Motor neuron (in vitro differentiated cells): Measurements from ENCODE around the gene PRSS27. TPM values are rescaled to one million over a fixed set of nuclear protein-coding genes. Genes with fewer than 3 reads are reported as not detected.
"Not testable (repeated sequence)": the region's sequence is repeated elsewhere in the genome, so short reads cannot be mapped to it uniquely, and the experiment has no call there.

Experiments used
- ATAC-seq, 8 experiments: fragments of 200-7000 bp; cut with Tn5 transposase; replicated peaks in 6 of 8; 2 replicates each; pipeline ENCODE4 v1.8.0; 2021; ENCODE audit warnings: mild to moderate bottlenecking in 8 of 8, moderate library complexity in 8 of 8
- H3K27ac ChIP-seq, 2 donors: fragments of 250-450 bp; sonication (Bioruptor Pico); 2 replicates each; pipeline ENCODE4 v1.9.0; 2021; ENCODE audit warnings: antibody characterized with exemption in 2 of 2, mild to moderate bottlenecking in 2 of 2, moderate library complexity in 1 of 2
- H3K4me1 ChIP-seq, 2 donors: fragments of 250-450 bp; sonication (Bioruptor Pico); replicated peaks in 1 of 2; 2 replicates each; pipeline ENCODE4 v1.6.1; 2021; ENCODE audit warnings: antibody characterized with exemption in 2 of 2, mild to moderate bottlenecking in 2 of 2, moderate library complexity in 1 of 2
- H3K4me3 ChIP-seq, 5 donors: fragments of 250-450 bp; sonication (Bioruptor Pico); 2 replicates each; pipeline ENCODE4 v1.9.0; 2021; ENCODE audit warnings: antibody characterized with exemption in 5 of 5, mild to moderate bottlenecking in 5 of 5, moderate library complexity in 4 of 5
- WGBS, 10 experiments: fragments of 450-650 bp; shearing (Covaris generic); methylation state at CpG; one replicate each; pipeline ENCODE4 v1.0.0; 2022; 5-methylcytosine and 5-hydroxymethylcytosine counted together
- in situ Hi-C, 9 experiments: fragments of 400-800 bp; cut with MboI; loops; one replicate each; pipeline ENCODE4 v1.15.0; 2021; ENCODE audit warnings: low sequenced_read_pairs in 9 of 9, low pct_unique_long_range_greater_than_20kb in 2 of 9; ENCODE audit not compliant: unreplicated experiment in 9 of 9
- total RNA-seq, 8 experiments: library from RNA; unstranded; fragments of 300-600 nt; gene quantifications; 2 replicates each; pipeline versions ENCODE4 v1.2.3 to v1.2.4, GENCODE V29; 2022

PRSS27 gene
- total RNA-seq, 8 experiments from 2014 or later = 1.1 to 7.5 (median 4.2) TPM

GRCh38 chr16:2689422-2689821, 30.6 kb downstream of the PRSS27 start:
- peak in 3 of 8 experiments; percentile 50 to 56 (median 53) for ATAC-seq
- H3K27ac ChIP-seq, in situ Hi-C loops, H3K4me3 ChIP-seq: not testable (repeated sequence)
- whole genome bisulfite sequencing, 10 experiments = no CpG with 5 or more reads among the region's 13 CpGs
- H3K4me1 ChIP-seq = peaks cover 15 to 17% of the 10 kb centered on the region in 2 donors

- no peak overlapping the region for H3K27ac ChIP-seq
- ATAC-seq = no peak
- in situ Hi-C loops = no loop called here
- no peak overlapping the region for H3K4me3 ChIP-seq
- WGBS, 10 experiments = 92 to 100% (median 100%) methylated on average over 1 to 7 of the region's 19 CpGs; no CpG with 5 or more reads in 3 of the 10 experiments
- peaks cover 5 to 7% of the 10 kb centered on the region in 2 donors for H3K4me1 ChIP-seq
Measured at GRCh38 chr16:2687531-2688308, 32.3 kb downstream of the PRSS27 start.

- in situ Hi-C loops = no loop called here
- H3K27ac ChIP-seq = no peak overlapping the region
- ATAC-seq = no peak
- H3K4me1 ChIP-seq = peaks cover 0 to under 1% of the 10 kb centered on the region in 2 donors
- no peak overlapping the region for H3K4me3 ChIP-seq
- 70 to 100% (median 90%) methylated on average over 1 to 13 of the region's 20 CpGs; no CpG with 5 or more reads in 3 of the 10 experiments for WGBS, 10 experiments
Measured at GRCh38 chr16:2686912-2687507, 33.0 kb downstream of the PRSS27 start.

GRCh38 chr16:2686075-2686474, 33.9 kb downstream of the PRSS27 start:
- H3K27ac ChIP-seq, H3K4me3 ChIP-seq, in situ Hi-C loops, ATAC-seq, H3K4me1 ChIP-seq: not testable (repeated sequence)
- WGBS, 10 experiments = no CpG with 5 or more reads among the region's 9 CpGs

- peak in 3 of 8 experiments; percentile 1 to 8 (median 7) for ATAC-seq
- WGBS, 10 experiments = 0 to 14% (median 4%) methylated on average over 2 to 10 of the region's 13 CpGs; no CpG with 5 or more reads in 7 of the 10 experiments
- in situ Hi-C loops, H3K27ac ChIP-seq, H3K4me1 ChIP-seq: not testable (repeated sequence)
- peak overlapping the region; percentile 88 to 100 (median 96) for H3K4me3 ChIP-seq
Measured at GRCh38 chr16:2683041-2683440, 37.0 kb downstream of the PRSS27 start.

- Histone ChIP-seq H3K4me1 (peaks cover 4 to 6% of the 10 kb centered on the region in 2 donors), H3K4me3 (peak within 1 kb of the TSS; percentile 88 to 100 (median 96)), H3K27ac (peak within 1 kb of the TSS; percentile 76 to 86)
- in situ Hi-C loops = no loop called here
- WGBS, 10 experiments = 0 to 3% (median 0%) methylated on average over 4 to 22 of the region's 73 CpGs; no CpG with 5 or more reads in 5 of the 10 experiments
- peak; percentile 88 to 98 (median 96) for ATAC-seq
Measured at GRCh38 chr16:2682209-2683021, 37.6 kb downstream of the PRSS27 start, which contains the start of gene KCTD5. TSS of gene KCTD5 (plus strand) at chr16:2682523. CDS start at chr16:2682549, 26 bp downstream.

- H3K27ac ChIP-seq, H3K4me3 ChIP-seq, H3K4me1 ChIP-seq, in situ Hi-C loops: not testable (repeated sequence)
- WGBS, 10 experiments = no CpG with 5 or more reads among the region's 8 CpGs
- peak in 1 of 8 experiments; percentile 10 for ATAC-seq
Measured at GRCh38 chr16:2680360-2680759, 39.7 kb downstream of the PRSS27 start.

GRCh38 chr16:2679902-2680301, 40.1 kb downstream of the PRSS27 start:
- H3K4me1 ChIP-seq, H3K27ac ChIP-seq, in situ Hi-C loops, ATAC-seq, H3K4me3 ChIP-seq: not testable (repeated sequence)
- WGBS, 10 experiments = 33 to 94% (median 59%) methylated on average over 1 to 2 of the region's 4 CpGs; no CpG with 5 or more reads in 4 of the 10 experiments

GRCh38 chr16:2678206-2678965, 41.6 kb downstream of the PRSS27 start:
- in situ Hi-C loops, ATAC-seq, H3K27ac ChIP-seq, H3K4me3 ChIP-seq, H3K4me1 ChIP-seq: not testable (repeated sequence)
- WGBS, 10 experiments = no CpG with 5 or more reads among the region's 23 CpGs

GRCh38 chr16:2676937-2677336, 43.1 kb downstream of the PRSS27 start:
- ATAC-seq, in situ Hi-C loops: not testable (repeated sequence)
- 90 to 100% (median 100%) methylated on average over 1 to 3 of the region's 3 CpGs; no CpG with 5 or more reads in 2 of the 10 experiments for WGBS, 10 experiments

GRCh38 chr16:2675714-2676113, 44.3 kb downstream of the PRSS27 start:
- in situ Hi-C loops = no loop called here
- WGBS, 10 experiments = 0 to 100% (median 79%) methylated on average over 1 to 10 of the region's 16 CpGs; no CpG with 5 or more reads in 2 of the 10 experiments

More at GRCh38 chr16:2676937-2677336, 43.1 kb downstream of the PRSS27 start:
- H3K4me1 ChIP-seq = peaks cover 8 to 11% of the 10 kb centered on the region in 2 donors
- not testable (repeated sequence) for H3K27ac ChIP-seq, H3K4me3 ChIP-seq

GRCh38 chr16:2675021-2675420, 45.0 kb downstream of the PRSS27 start:
- Histone ChIP-seq H3K4me1 (peaks cover 6 to 7% of the 10 kb centered on the region in 2 donors), H3K4me3 (no peak overlapping the region), H3K27ac (no peak overlapping the region)
- no peak for ATAC-seq
- in situ Hi-C loops = no loop called here
- 47 to 90% (median 75%) methylated on average over 1 to 5 of the region's 7 CpGs; no CpG with 5 or more reads in 4 of the 10 experiments for WGBS, 10 experiments

More at GRCh38 chr16:2675714-2676113, 44.3 kb downstream of the PRSS27 start:
- H3K4me1 ChIP-seq = peaks cover 6 to 7% of the 10 kb centered on the region in 2 donors
- no peak for ATAC-seq
- no peak overlapping the region for H3K4me3 ChIP-seq
- H3K27ac ChIP-seq = no peak overlapping the region
